Glutamatergic neuron (in vitro differentiated cells): ENCODE results near the gene SYT1. TPM values are rescaled to one million over a fixed set of nuclear protein-coding genes. Genes with fewer than 3 reads are reported as not detected.

ENCODE experiments used
- DNase-seq: peaks from one replicate; pipeline ENCODE4 v3.0.0; 2022
- H3K27ac Mint-ChIP-seq: one replicate; pipeline ENCODE4 v1.8.0; 2020; ENCODE audit warnings: mild to moderate bottlenecking, mixed read lengths, inconsistent platforms; ENCODE audit not compliant: unreplicated experiment
- H3K27me3 Mint-ChIP-seq: one replicate; pipeline ENCODE4 v1.8.0; 2020; ENCODE audit warnings: mild to moderate bottlenecking, moderate library complexity, mixed read lengths, inconsistent platforms; ENCODE audit not compliant: unreplicated experiment
- H3K36me3 Mint-ChIP-seq: one replicate; pipeline ENCODE4 v1.8.0; 2020; ENCODE audit warnings: mild to moderate bottlenecking, mixed read lengths, inconsistent platforms; ENCODE audit not compliant: unreplicated experiment
- H3K4me1 Mint-ChIP-seq: one replicate; pipeline ENCODE4 v1.8.0; 2020; ENCODE audit warnings: mild to moderate bottlenecking, low read depth, mixed read lengths, inconsistent platforms; ENCODE audit not compliant: unreplicated experiment
- H3K4me3 Mint-ChIP-seq: one replicate; pipeline ENCODE4 v1.8.0; 2020; ENCODE audit warnings: mild to moderate bottlenecking, mixed read lengths, inconsistent platforms; ENCODE audit not compliant: unreplicated experiment
- H3K9me3 Mint-ChIP-seq: one replicate; pipeline ENCODE4 v1.8.0; 2020; ENCODE audit warnings: mild to moderate bottlenecking, moderate library complexity, mixed read lengths, inconsistent platforms; ENCODE audit not compliant: unreplicated experiment
- CTCF ChIP-seq: fragments of 200-600 bp; sonication (generic); IDR thresholded peaks from one replicate; pipeline ENCODE4 v1.5.0; 2021; ENCODE audit not compliant: partially characterized antibody, unreplicated experiment
- total RNA-seq: library from RNA; stranded (reverse); fragmentation: NEBNext Ultra II Directional; extraction: Animal tissue kit (Norgen Biotek cat#: 25700); gene quantifications from one replicate; pipeline ENCODE4 v1.2.1, GENCODE V29; 2021; ENCODE audit not compliant: unreplicated experiment

The SYT1 gene
- total RNA-seq, 1 donor from 2014 or later = 155 TPM

GRCh38 chr12:79057540-79057939 is 193.0 kb downstream of the SYT1 start:
- Mint-ChIP-seq H3K4me1 (no peaks in the 10 kb centered on the region), H3K36me3 (no peaks in the 10 kb centered on the region), H3K27ac (no peak overlapping the region), H3K9me3 (no peaks in the 10 kb centered on the region), H3K4me3 (no peak overlapping the region), H3K27me3 (no peaks in the 10 kb centered on the region)
- no peak for DNase-seq
- TF ChIP-seq CTCF = no peak

GRCh38 chr12:79058342-79058741 is 193.8 kb downstream of the SYT1 start:
- no peak overlapping the region for H3K27ac Mint-ChIP-seq
- no peak for DNase-seq
- no peaks in the 10 kb centered on the region for H3K9me3 Mint-ChIP-seq
- H3K27me3 Mint-ChIP-seq = no peaks in the 10 kb centered on the region
- TF ChIP-seq CTCF = no peak
- H3K4me1 Mint-ChIP-seq = no peaks in the 10 kb centered on the region
- no peak overlapping the region for H3K4me3 Mint-ChIP-seq
- H3K36me3 Mint-ChIP-seq = no peaks in the 10 kb centered on the region

- TF ChIP-seq CTCF = no peak
- Mint-ChIP-seq H3K4me3 (no peak overlapping the region), H3K9me3 (no peaks in the 10 kb centered on the region), H3K27me3 (no peaks in the 10 kb centered on the region), H3K36me3 (no peaks in the 10 kb centered on the region), H3K4me1 (no peaks in the 10 kb centered on the region), H3K27ac (no peak overlapping the region)
- DNase-seq = no peak
These were observed 195.0 kb downstream of the SYT1 start for GRCh38 chr12:79059557-79059956.

GRCh38 chr12:79063258-79063657 is 198.7 kb downstream of the SYT1 start:
- TF ChIP-seq CTCF = no peak
- Mint-ChIP-seq H3K27me3 (no peaks in the 10 kb centered on the region), H3K4me3 (no peak overlapping the region), H3K36me3 (no peaks in the 10 kb centered on the region), H3K4me1 (no peaks in the 10 kb centered on the region), H3K9me3 (no peaks in the 10 kb centered on the region), H3K27ac (no peak overlapping the region)
- DNase-seq = no peak

GRCh38 chr12:79067977-79068376 is 203.4 kb downstream of the SYT1 start:
- H3K4me1 Mint-ChIP-seq = no peaks in the 10 kb centered on the region
- TF ChIP-seq CTCF = no peak
- H3K9me3 Mint-ChIP-seq = no peaks in the 10 kb centered on the region

More at GRCh38 chr12:79067977-79068376, 203.4 kb downstream of the SYT1 start:
- H3K4me3 Mint-ChIP-seq = no peak overlapping the region
- DNase-seq = no peak
- no peaks in the 10 kb centered on the region for H3K36me3 Mint-ChIP-seq
- no peak overlapping the region for H3K27ac Mint-ChIP-seq
- H3K27me3 Mint-ChIP-seq = no peaks in the 10 kb centered on the region
